ENCODE results near the gene HOXC6. TPM values are rescaled to one million over a fixed set of nuclear protein-coding genes. Genes with fewer than 3 reads are reported as not detected.
A peak's percentile ranks its signal among the peaks of the same experiment; 100 is the strongest.

Gene HOXC6
- total and polyA plus RNA-seq, 8 donors = 0.14 to 0.41 (median 0.28) TPM; not detected in 2

GRCh38 chr12:54016478-54016964, 11.7 kb upstream of the HOXC6 start:
- intact Hi-C loops (cut with DNase I) = no loop called here
- DNase-seq = no peak
- FAIRE-seq = no peak
- Histone ChIP-seq H3K27me3 (peaks cover 0 to 32% (median 9%) of the 10 kb centered on the region in 4 donors), H3K4me1 (peaks cover 0 to 4% (median 0%) of the 10 kb centered on the region in 3 donors), H3K36me3 (no peaks in the 10 kb centered on the region), H3K4me3 (peak overlapping the region in 2 of 4 donors; percentile 40 to 44), H3K27ac (no peak overlapping the region), H3K9me3 (no peaks in the 10 kb centered on the region)
- no peak for ATAC-seq
- TF ChIP-seq, protein P1, sequence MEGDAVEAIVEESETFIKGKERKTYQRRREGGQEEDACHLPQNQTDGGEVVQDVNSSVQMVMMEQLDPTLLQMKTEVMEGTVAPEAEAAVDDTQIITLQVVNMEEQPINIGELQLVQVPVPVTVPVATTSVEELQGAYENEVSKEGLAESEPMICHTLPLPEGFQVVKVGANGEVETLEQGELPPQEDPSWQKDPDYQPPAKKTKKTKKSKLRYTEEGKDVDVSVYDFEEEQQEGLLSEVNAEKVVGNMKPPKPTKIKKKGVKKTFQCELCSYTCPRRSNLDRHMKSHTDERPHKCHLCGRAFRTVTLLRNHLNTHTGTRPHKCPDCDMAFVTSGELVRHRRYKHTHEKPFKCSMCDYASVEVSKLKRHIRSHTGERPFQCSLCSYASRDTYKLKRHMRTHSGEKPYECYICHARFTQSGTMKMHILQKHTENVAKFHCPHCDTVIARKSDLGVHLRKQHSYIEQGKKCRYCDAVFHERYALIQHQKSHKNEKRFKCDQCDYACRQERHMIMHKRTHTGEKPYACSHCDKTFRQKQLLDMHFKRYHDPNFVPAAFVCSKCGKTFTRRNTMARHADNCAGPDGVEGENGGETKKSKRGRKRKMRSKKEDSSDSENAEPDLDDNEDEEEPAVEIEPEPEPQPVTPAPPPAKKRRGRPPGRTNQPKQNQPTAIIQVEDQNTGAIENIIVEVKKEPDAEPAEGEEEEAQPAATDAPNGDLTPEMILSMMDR (IDR thresholded peaks at IDR 0.05) = no peak
- WGBS, 2 donors = 7 to 9% methylated on average over 25 of the region's 25 CpGs

DNA sequence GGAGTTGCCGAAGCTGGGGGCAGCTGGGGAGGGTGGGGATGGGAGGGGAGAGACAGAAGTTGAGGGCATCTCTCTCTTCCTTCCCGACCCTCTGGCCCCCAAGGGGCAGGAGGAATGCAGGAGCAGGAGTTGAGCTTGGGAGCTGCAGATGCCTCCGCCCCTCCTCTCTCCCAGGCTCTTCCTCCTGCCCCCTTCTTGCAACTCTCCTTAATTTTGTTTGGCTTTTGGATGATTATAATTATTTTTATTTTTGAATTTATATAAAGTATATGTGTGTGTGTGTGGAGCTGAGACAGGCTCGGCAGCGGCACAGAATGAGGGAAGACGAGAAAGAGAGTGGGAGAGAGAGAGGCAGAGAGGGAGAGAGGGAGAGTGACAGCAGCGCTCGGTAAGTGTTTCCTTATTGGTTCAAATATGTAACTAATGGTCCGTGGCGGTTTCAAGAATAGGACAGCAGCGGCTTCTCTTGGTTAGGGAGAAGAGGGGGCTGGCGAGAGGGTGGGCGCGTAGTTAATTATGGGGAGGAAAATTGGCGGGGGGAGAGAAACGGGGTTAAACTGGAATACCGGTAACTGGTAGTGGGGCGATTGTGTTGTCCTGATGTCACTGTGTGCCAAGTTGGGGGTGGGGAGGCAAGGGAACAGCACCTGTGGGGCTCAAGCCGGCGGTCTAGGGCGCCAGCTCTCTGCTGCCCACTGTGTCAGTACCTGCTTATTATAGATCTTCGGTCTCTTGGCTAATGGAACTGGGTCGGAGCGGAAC, 11.0 kb upstream of the HOXC6 start:
- peak overlapping the region; percentile 7 to 44 (median 34) for H3K4me3 ChIP-seq
- H3K27me3 ChIP-seq = peaks cover 0 to 32% (median 9%) of the 10 kb centered on the region in 4 donors
- TF ChIP-seq, protein P1 (IDR thresholded peaks at IDR 0.05) = no peak
- FAIRE-seq (no peak), DNase-seq (peak in 1 of 6 donors; percentile 7), ATAC-seq (peak; percentile 64 to 76 (median 70))
- no peaks in the 10 kb centered on the region for H3K9me3 ChIP-seq
- intact Hi-C loops (cut with DNase I) = no loop called here
- no peaks in the 10 kb centered on the region for H3K36me3 ChIP-seq
- 2 to 3% methylated on average over 24 of the region's 24 CpGs for WGBS, 2 donors
- H3K4me1 ChIP-seq = peaks cover 0 to 4% (median 0%) of the 10 kb centered on the region in 3 donors
- H3K27ac ChIP-seq = no peak overlapping the region

GRCh38 chr12:54017878-54018467, 10.3 kb upstream of the HOXC6 start:
- TF ChIP-seq, protein P1 (IDR thresholded peaks at IDR 0.05) = no peak
- H3K27me3 ChIP-seq = peaks cover 0 to 36% (median 9%) of the 10 kb centered on the region in 4 donors
- H3K27ac ChIP-seq = no peak overlapping the region
- peak overlapping the region; percentile 7 to 44 (median 34) for H3K4me3 ChIP-seq
- DNase-seq (peak; percentile 62 to 89 (median 76)), ATAC-seq (peak; percentile 92 to 94 (median 93)), FAIRE-seq (no peak)
- H3K4me1 ChIP-seq = peaks cover 0 to 4% (median 0%) of the 10 kb centered on the region in 3 donors
- H3K36me3 ChIP-seq = no peaks in the 10 kb centered on the region
- no peaks in the 10 kb centered on the region for H3K9me3 ChIP-seq
- WGBS, 2 donors = 4 to 7% methylated on average over 33 to 34 of the region's 34 CpGs
- intact Hi-C loops (cut with DNase I) = no loop called here

DNA sequence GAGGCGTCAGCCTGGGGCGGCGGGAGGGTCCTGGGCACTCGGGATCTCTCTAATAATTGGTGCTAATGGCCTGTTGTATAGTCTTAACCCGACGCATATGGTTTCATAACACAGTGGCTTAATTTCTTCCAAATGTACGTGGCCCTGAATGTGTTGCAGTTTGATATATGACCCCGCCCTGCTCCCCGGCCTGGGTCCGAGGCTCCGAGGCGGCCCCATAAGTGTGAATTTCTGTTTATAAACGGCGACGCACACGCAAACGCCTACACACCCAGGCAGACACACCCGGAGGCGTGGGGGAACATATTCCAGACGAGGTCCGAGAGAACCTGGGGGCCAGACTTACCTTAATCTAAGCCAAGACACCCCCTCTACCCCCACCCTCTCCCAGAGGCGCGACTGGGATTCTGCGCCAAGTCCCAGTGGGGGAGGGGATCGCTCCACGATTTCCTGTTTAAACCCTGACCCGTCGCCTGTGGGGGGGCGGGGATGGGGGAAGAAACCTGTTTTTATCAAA, 9.7 kb upstream of the HOXC6 start:
- H3K27me3 ChIP-seq = peaks cover 0 to 42% (median 10%) of the 10 kb centered on the region in 4 donors
- H3K36me3 ChIP-seq = no peaks in the 10 kb centered on the region
- WGBS, 2 donors = 24 to 34% methylated on average over 29 of the region's 29 CpGs
- intact Hi-C loops (cut with DNase I) = no loop called here
- DNase-seq = peak in 1 of 6 donors; percentile 27
- H3K27ac ChIP-seq = no peak overlapping the region
- no peak for FAIRE-seq
- no peak for ATAC-seq
- no peaks in the 10 kb centered on the region for H3K9me3 ChIP-seq
- TF ChIP-seq, protein P1 (IDR thresholded peaks at IDR 0.05) = no peak
- H3K4me3 ChIP-seq = peak overlapping the region; percentile 7 to 44 (median 34)
- peaks cover 0 to 4% (median 0%) of the 10 kb centered on the region in 3 donors for H3K4me1 ChIP-seq
